ENCODE results near the gene EXOSC6.

The EXOSC6 gene

DNA sequence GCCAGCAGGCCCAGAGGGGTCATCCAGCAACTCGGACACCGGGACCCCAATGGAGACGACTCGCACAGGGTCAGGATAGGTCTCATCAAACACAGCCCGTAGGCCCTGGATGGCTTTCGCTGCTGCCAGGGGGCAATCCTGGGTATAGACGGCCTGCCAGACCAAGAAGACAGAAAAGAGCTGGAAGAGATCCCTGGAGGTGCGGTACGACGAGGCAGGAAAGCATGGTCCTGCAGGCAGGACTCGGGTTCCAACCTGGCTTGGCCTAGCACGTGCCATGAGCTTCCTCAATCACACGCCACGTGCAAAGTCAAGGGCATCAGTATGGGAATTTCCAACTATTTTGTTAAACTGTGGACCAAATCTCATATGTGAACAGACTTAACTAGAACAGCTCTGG is 6.3 kb upstream of the EXOSC6 start:
- TF ChIP-seq TAF1 (IDR thresholded peaks at IDR 0.05; ENCODE audit: borderline replicate concordance, insufficient read depth, low read length) (no peak), POLR2AphosphoS5 (IDR thresholded peaks at IDR 0.05; ENCODE audit: low read depth, low read length) (no peak; the same call in 1 of the 2 replicates), SIN3A (IDR thresholded peaks at IDR 0.05; ENCODE audit: borderline replicate concordance, insufficient read depth, low read length) (no peak), FOXP2 (optimal IDR thresholded peaks at IDR 0.05; ENCODE audit: borderline replicate concordance, extremely low read depth, extremely low read length, insufficient read depth) (no peak)
- TF ChIP-seq, protein P1, sequence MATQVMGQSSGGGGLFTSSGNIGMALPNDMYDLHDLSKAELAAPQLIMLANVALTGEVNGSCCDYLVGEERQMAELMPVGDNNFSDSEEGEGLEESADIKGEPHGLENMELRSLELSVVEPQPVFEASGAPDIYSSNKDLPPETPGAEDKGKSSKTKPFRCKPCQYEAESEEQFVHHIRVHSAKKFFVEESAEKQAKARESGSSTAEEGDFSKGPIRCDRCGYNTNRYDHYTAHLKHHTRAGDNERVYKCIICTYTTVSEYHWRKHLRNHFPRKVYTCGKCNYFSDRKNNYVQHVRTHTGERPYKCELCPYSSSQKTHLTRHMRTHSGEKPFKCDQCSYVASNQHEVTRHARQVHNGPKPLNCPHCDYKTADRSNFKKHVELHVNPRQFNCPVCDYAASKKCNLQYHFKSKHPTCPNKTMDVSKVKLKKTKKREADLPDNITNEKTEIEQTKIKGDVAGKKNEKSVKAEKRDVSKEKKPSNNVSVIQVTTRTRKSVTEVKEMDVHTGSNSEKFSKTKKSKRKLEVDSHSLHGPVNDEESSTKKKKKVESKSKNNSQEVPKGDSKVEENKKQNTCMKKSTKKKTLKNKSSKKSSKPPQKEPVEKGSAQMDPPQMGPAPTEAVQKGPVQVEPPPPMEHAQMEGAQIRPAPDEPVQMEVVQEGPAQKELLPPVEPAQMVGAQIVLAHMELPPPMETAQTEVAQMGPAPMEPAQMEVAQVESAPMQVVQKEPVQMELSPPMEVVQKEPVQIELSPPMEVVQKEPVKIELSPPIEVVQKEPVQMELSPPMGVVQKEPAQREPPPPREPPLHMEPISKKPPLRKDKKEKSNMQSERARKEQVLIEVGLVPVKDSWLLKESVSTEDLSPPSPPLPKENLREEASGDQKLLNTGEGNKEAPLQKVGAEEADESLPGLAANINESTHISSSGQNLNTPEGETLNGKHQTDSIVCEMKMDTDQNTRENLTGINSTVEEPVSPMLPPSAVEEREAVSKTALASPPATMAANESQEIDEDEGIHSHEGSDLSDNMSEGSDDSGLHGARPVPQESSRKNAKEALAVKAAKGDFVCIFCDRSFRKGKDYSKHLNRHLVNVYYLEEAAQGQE (IDR thresholded peaks at IDR 0.05; ENCODE audit: insufficient read depth in 1 of 2, low read depth in 2 of 2, low read length in 2 of 2), result no peak

DNA sequence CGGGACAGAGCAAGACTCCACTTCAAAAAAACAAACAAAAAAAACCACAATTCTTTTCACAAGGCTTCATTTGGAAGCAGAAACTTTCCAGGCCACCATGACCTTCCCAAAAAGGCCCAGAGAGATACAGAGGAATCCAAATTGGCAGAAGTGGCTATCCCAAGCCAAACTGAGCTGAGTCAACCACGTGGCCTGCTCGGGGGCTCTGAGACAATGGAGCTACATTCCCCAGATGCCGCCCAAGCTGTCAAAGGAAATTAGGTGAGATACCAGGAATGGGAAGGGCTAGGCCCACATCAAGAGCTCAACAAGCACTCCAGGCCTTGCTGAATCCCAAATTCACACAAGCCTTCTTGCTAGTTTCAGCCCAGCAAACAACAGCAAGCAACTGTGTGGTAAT is 5.7 kb upstream of the EXOSC6 start:
- TF ChIP-seq, protein P1 (IDR thresholded peaks at IDR 0.05; ENCODE audit: insufficient read depth in 1 of 2, low read depth in 2 of 2, low read length in 2 of 2), result no peak
- TF ChIP-seq TAF1 (IDR thresholded peaks at IDR 0.05; ENCODE audit: borderline replicate concordance, insufficient read depth, low read length), result no peak
- no peak for TF ChIP-seq FOXP2 (optimal IDR thresholded peaks at IDR 0.05; ENCODE audit: borderline replicate concordance, extremely low read depth, extremely low read length, insufficient read depth)
- no peak for TF ChIP-seq SIN3A (IDR thresholded peaks at IDR 0.05; ENCODE audit: borderline replicate concordance, insufficient read depth, low read length)
- no peak for TF ChIP-seq POLR2AphosphoS5 (IDR thresholded peaks at IDR 0.05; ENCODE audit: low read depth, low read length)

DNA sequence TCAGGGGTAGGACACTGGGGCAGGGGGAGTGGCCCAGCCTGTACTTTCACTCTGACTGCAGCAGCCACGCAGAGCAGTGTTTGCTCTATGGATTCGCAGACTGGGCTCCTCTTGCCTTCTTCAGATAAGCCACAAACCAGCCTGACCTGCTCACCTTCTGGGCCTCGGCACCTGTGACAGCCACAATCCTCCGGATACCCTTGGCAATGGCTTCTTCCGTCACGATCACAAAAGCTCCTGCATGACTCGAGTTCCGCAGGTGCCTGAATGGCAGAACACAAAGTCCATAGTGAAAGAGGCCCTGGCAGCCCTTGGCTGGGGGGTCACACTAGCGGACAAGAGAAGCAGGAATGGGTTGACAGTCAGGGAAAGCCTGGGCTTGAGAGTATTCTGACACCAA is 3.8 kb upstream of the EXOSC6 start:
- TF ChIP-seq SIN3A (IDR thresholded peaks at IDR 0.05; ENCODE audit: borderline replicate concordance, insufficient read depth, low read length) (no peak), FOXP2 (optimal IDR thresholded peaks at IDR 0.05; ENCODE audit: borderline replicate concordance, extremely low read depth, extremely low read length, insufficient read depth) (no peak), POLR2AphosphoS5 (IDR thresholded peaks at IDR 0.05; ENCODE audit: low read depth, low read length) (no peak), TAF1 (IDR thresholded peaks at IDR 0.05; ENCODE audit: borderline replicate concordance, insufficient read depth, low read length) (no peak)
- TF ChIP-seq, protein P1 (IDR thresholded peaks at IDR 0.05; ENCODE audit: insufficient read depth in 1 of 2, low read depth in 2 of 2, low read length in 2 of 2), result no peak

DNA sequence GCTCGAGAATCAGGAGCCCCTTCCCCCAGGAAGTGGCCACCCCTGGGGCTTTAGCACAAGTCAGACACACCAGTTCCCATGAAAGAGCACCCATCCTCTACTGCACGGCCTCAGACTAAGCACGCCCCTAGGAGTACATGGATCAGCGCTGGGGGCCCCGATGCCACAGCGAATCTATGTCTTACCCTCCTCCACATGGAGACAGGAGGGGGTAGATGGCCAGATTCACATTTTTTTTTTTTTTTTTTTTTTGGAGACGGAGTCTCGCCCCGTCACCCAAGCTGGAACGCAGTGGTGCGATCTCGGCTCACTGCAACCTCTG is 3.2 kb upstream of the EXOSC6 start:
- TF ChIP-seq SIN3A (IDR thresholded peaks at IDR 0.05; ENCODE audit: borderline replicate concordance, insufficient read depth, low read length), result no peak
- no peak for TF ChIP-seq POLR2AphosphoS5 (IDR thresholded peaks at IDR 0.05; ENCODE audit: low read depth, low read length)
- TF ChIP-seq, protein P1 (IDR thresholded peaks at IDR 0.05; ENCODE audit: insufficient read depth in 1 of 2, low read depth in 2 of 2, low read length in 2 of 2), result no peak
- TF ChIP-seq FOXP2 (optimal IDR thresholded peaks at IDR 0.05; ENCODE audit: borderline replicate concordance, extremely low read depth, extremely low read length, insufficient read depth), result no peak
- TF ChIP-seq TAF1 (IDR thresholded peaks at IDR 0.05; ENCODE audit: borderline replicate concordance, insufficient read depth, low read length), result no peak
